Ascending aorta (tissue), 2 donors: ENCODE data around the gene TMEM198. TPM values are rescaled to one million over a fixed set of nuclear protein-coding genes. Genes with fewer than 3 reads are reported as not detected.

Experiments used
- DNase-seq, 2 donors: peaks; one replicate each; pipeline ENCODE4 v3.0.0-alpha.2; 2019; ENCODE audit warnings: low spot score in 2 of 2
- H3K27ac ChIP-seq, 2 donors: fragments of 200-600 bp; sonication (generic); one replicate each; pipeline ENCODE4 v1.5.1; 2016 to 2017; ENCODE audit warnings: mild to moderate bottlenecking in 1 of 2
- H3K27me3 ChIP-seq: fragments of 200-600 bp; sonication (generic); one replicate; pipeline ENCODE4 v1.5.1; 2017
- H3K36me3 ChIP-seq, 2 donors: fragments of 200-600 bp; sonication (generic); one replicate each; pipeline ENCODE4 v1.5.1; 2016
- H3K4me1 ChIP-seq, 2 donors: fragments of 200-600 bp; sonication (generic); one replicate each; pipeline ENCODE4 v1.5.1; 2016 to 2017; ENCODE audit warnings: mild to moderate bottlenecking in 1 of 2
- H3K4me3 ChIP-seq, 2 donors: fragments of 200-600 bp; sonication (generic); one replicate each; pipeline ENCODE4 v1.5.1; 2016 to 2017; ENCODE audit warnings: mild to moderate bottlenecking in 1 of 2
- H3K9me3 ChIP-seq, 2 donors: fragments of 200-600 bp; sonication (generic); one replicate each; pipeline ENCODE4 v1.5.1; 2016
- CTCF ChIP-seq, 3 experiments: fragments of 200-600 bp in 2 of 3; fragments of 450-650 bp in 1 of 3; sonication (generic) in 2 of 3; IDR thresholded peaks; one replicate each; pipeline ENCODE4 v1.5.1; 2016 to 2019; ENCODE audit warnings: antibody characterized with exemption in 3 of 3, mild to moderate bottlenecking in 1 of 3, moderate library complexity in 1 of 3
- intact Hi-C: fragments of 100-400 bp; cut with DNase I; formaldehyde crosslinking; loops from one replicate; pipeline ENCODE4 v1.15.1; 2023
- total RNA-seq: library from RNA; depleted of rRNA; stranded (reverse); fragments of >200 nt; gene quantifications from one replicate; pipeline ENCODE4 v1.1.0, GENCODE V29; 2016

Gene TMEM198
- total RNA-seq, 1 donor from 2014 or later: 6.0 TPM

GRCh38 chr2:219570194-219570923 is 26.5 kb downstream of the TMEM198 start:
- no peak for DNase-seq
- TF ChIP-seq CTCF (IDR thresholded peaks at IDR 0.05): no peak
- Histone ChIP-seq H3K4me1 (peaks cover 0 to 12% of the 10 kb centered on the region in 2 donors), H3K4me3 (peak overlapping the region; percentile 93 to 94), H3K36me3 (peaks cover 0 to 11% of the 10 kb centered on the region in 2 donors), H3K9me3 (no peaks in the 10 kb centered on the region), H3K27me3 (no peaks in the 10 kb centered on the region), H3K27ac (peak overlapping the region; percentile 89 to 90)
- intact Hi-C loops: loop anchor here (2.0 kb wide), 1 partner anchor 18 kb away; no protein-coding TSS in a partner anchor

GRCh38 chr2:219570924-219571310 is 27.1 kb downstream of the TMEM198 start:
- intact Hi-C loops: loop anchor here (1.0 to 2.0 kb wide), 2 partner anchors 18 to 26 kb away; partner anchors contain the start of gene STK11IP
- no peak for TF ChIP-seq CTCF (IDR thresholded peaks at IDR 0.05)

GRCh38 chr2:219571311-219572236 is 27.7 kb downstream of the TMEM198 start, which contains the start of gene OBSL1:
Gene OBSL1 (minus strand): TSS chr2:219571539. CDS start chr2:219571232, 307 bp downstream.
- Histone ChIP-seq H3K27ac (peak within 1 kb of the TSS; percentile 89 to 90), H3K9me3 (no peaks in the 10 kb centered on the region), H3K4me3 (peak within 1 kb of the TSS; percentile 93 to 94), H3K27me3 (no peaks in the 10 kb centered on the region), H3K4me1 (peaks cover 0 to 12% of the 10 kb centered on the region in 2 donors), H3K36me3 (peaks cover 0 to 9% of the 10 kb centered on the region in 2 donors)
- no peak for TF ChIP-seq CTCF (IDR thresholded peaks at IDR 0.05)
- peak in 1 of 2 donors; percentile 81 for DNase-seq
- intact Hi-C loops: loop anchor here (1.0 to 2.0 kb wide), 2 partner anchors 19 to 26 kb away; partner anchors contain the start of gene STK11IP

More at GRCh38 chr2:219570924-219571310, 27.1 kb downstream of the TMEM198 start:
- Histone ChIP-seq H3K36me3 (peaks cover 0 to 11% of the 10 kb centered on the region in 2 donors), H3K27ac (peak overlapping the region; percentile 89 to 90), H3K4me1 (peaks cover 0 to 12% of the 10 kb centered on the region in 2 donors), H3K9me3 (no peaks in the 10 kb centered on the region), H3K27me3 (no peaks in the 10 kb centered on the region), H3K4me3 (peak overlapping the region; percentile 93 to 94)
- DNase-seq: no peak

- DNase-seq: no peak
- peaks cover 0 to 2% of the 10 kb centered on the region in 2 donors for H3K36me3 ChIP-seq
- no peaks in the 10 kb centered on the region for H3K9me3 ChIP-seq
- intact Hi-C loops: no loop called here
- no peaks in the 10 kb centered on the region for H3K27me3 ChIP-seq
- TF ChIP-seq CTCF (IDR thresholded peaks at IDR 0.05): no peak
- peak within 1 kb of the TSS; percentile 89 to 90 for H3K27ac ChIP-seq
- peak within 1 kb of the TSS; percentile 93 to 94 for H3K4me3 ChIP-seq
- H3K4me1 ChIP-seq: peaks cover 0 to 12% of the 10 kb centered on the region in 2 donors
These were observed 28.6 kb downstream of the TMEM198 start, which contains the start of gene INHA for GRCh38 chr2:219572237-219573001. Gene INHA (plus strand): TSS chr2:219572310. CDS start chr2:219572375, 65 bp downstream.

GRCh38 chr2:219573166-219573565 is 29.3 kb downstream of the TMEM198 start:
- no peak overlapping the region for H3K27ac ChIP-seq
- no peak for TF ChIP-seq CTCF (IDR thresholded peaks at IDR 0.05)
- H3K27me3 ChIP-seq: no peaks in the 10 kb centered on the region
- H3K9me3 ChIP-seq: no peaks in the 10 kb centered on the region
- H3K4me3 ChIP-seq: no peak overlapping the region
- H3K4me1 ChIP-seq: peaks cover 0 to 12% of the 10 kb centered on the region in 2 donors
- no peak for DNase-seq
- intact Hi-C loops: no loop called here
- no peaks in the 10 kb centered on the region for H3K36me3 ChIP-seq
